Fibroblast of pulmonary artery (primary cell): ENCODE measurements around the gene CRACDL.

ENCODE experiments used
- DNase-seq: peaks from one replicate; pipeline ENCODE4 v3.0.0-alpha.2; 2010; ENCODE audit warnings: low read depth
- H3K4me3 ChIP-seq: replicated peaks from 2 replicates; pipeline ENCODE4 v1.5.1; 2011; ENCODE audit warnings: low read depth, mild to moderate bottlenecking, control low read depth, low read length, moderate library complexity
- CTCF ChIP-seq: IDR thresholded peaks from 2 replicates; pipeline ENCODE4 v1.5.1; 2011; ENCODE audit warnings: mild to moderate bottlenecking, control low read depth, low read length, inconsistent platforms; ENCODE audit errors: missing control alignments

Gene CRACDL

GRCh38 chr2:98947554-98947953, 11.5 kb upstream of the CRACDL start:
- no peak for DNase-seq
- TF ChIP-seq CTCF: no peak
- no peak overlapping the region for H3K4me3 ChIP-seq

DNA sequence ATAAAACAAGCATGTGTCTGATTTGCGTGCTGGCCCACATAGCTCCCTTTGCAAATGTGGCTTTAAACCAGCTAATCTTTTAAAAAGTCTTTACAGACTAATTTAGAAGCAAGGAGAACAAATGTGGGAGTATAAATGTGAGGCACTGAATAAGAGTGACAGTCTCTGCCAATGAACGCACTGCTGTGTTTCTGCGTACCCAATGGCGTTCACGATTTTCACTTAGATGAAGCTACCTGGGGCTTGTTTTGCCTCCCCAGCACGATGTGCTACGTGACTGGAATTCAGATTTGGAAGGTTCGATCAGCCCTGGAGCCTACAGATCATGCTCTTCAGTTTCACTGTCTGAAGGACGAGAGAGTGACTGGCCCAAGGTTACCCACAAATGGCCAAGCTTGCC, 10.8 kb upstream of the CRACDL start:
- H3K4me3 ChIP-seq: no peak overlapping the region
- no peak for DNase-seq
- TF ChIP-seq CTCF: no peak

- H3K4me3 ChIP-seq: no peak overlapping the region
- peak; percentile 52 for DNase-seq
- no peak for TF ChIP-seq CTCF
Observed at GRCh38 chr2:98944775-98945174, 8.8 kb upstream of the CRACDL start.

- TF ChIP-seq CTCF: no peak
- no peak for DNase-seq
- H3K4me3 ChIP-seq: no peak overlapping the region
Observed at GRCh38 chr2:98940102-98940501, 4.1 kb upstream of the CRACDL start.

DNA sequence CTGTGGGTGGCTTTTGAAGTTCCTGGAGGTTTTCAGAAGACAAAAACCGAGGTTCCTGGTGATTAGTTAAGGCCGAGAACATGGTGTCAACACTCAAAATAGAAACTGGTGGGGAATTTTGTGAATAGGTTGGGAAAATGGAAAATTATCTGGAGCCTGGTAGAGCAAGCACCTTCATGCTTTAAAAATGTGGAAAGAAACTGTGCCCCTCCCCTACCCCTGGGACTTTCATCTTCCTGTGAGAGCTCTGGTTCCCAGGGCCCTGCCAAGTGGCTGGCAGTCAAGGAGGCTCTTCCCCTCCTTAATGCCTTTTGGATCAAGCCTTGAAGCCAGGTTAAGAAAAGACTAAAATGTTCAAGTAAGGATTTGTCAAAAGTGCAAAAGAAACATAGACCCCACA, 1.9 kb upstream of the CRACDL start:
- no peak overlapping the region for H3K4me3 ChIP-seq
- no peak for TF ChIP-seq CTCF
- no peak for DNase-seq

GRCh38 chr2:98936353-98937351, 627 bp upstream of the CRACDL start:
- H3K4me3 ChIP-seq: no peak overlapping the region

More at GRCh38 chr2:98936353-98937351, 627 bp upstream of the CRACDL start:
- no peak for TF ChIP-seq CTCF
- no peak for DNase-seq
